Measurements from ENCODE around the gene ZNF835. TPM values are rescaled to one million over a fixed set of nuclear protein-coding genes. Genes with fewer than 3 reads are reported as not detected.
A peak's percentile ranks its signal among the peaks of the same experiment; 100 is the strongest.

ZNF835 gene
- polyA plus RNA-seq, 12 donors = 1.7 to 5.7 (median 2.4) TPM; not detected in 2

DNA sequence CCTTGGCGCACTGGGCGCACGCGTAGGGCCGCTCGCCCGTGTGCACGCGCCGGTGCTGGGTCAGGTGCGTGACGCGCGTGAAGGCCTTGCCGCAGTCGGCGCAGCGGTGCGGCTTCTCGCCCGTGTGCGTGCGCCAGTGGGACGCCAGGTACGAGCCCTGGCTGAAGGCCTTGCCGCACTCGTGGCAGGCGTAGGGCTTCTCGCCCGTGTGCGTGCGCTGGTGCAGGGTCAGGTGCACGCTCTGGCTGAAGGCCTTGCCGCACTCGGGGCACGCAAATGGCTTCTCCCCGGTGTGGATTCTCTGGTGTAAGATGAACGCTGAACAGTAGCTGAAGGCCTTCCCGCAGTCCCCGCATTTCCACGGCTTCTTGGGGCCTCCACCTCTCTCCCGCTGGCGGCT is 7.0 kb downstream of the ZNF835 start:
- DNase-seq = no peak

DNA sequence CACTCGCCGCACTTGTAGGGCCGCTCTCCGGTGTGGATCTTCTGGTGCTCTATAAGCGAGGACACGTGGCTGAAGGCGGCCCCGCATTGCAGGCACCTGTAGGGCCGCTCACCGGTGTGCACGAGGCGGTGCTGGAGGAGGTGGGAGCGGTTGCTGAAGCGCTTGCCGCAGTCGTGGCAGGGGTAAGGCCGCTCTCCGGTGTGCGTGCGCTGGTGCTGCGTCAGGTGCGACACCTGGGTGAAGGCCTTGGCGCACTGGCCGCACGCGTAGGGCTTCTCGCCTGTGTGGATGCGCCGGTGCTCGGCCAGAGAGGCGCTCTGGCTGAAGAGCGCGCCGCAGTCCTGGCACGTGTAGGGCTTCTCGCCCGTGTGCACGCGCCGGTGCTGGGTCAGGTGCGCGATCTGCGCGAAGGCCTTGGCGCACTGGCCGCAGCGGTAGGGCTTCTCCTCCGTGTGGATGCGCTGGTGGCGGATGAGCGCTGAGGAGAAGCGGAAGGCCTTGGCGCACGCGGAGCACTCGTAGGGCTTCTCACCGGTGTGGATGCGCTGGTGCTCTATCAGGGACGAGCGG is 7.5 kb downstream of the ZNF835 start:
- DNase-seq = no peak

DNA sequence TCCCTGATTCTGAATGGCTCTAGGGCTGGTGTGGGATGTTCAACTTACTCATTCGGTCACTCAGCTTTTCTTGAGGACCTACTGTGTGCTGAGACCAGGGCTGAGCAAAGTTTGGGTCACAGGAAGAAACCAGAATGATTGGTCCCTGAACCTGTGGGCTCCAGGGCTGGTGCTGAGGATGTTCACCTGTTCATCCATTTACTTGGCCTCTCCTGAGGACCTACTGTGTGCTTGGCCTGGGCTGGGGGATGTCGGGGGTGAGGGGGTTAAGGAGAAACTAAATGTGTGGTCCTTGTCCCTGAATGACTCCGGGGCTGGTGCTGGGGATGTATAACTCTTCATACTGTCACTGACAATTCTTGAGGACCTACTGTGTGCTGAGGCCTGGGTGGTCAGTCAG is 10.3 kb downstream of the ZNF835 start:
- no peak for DNase-seq

DNA sequence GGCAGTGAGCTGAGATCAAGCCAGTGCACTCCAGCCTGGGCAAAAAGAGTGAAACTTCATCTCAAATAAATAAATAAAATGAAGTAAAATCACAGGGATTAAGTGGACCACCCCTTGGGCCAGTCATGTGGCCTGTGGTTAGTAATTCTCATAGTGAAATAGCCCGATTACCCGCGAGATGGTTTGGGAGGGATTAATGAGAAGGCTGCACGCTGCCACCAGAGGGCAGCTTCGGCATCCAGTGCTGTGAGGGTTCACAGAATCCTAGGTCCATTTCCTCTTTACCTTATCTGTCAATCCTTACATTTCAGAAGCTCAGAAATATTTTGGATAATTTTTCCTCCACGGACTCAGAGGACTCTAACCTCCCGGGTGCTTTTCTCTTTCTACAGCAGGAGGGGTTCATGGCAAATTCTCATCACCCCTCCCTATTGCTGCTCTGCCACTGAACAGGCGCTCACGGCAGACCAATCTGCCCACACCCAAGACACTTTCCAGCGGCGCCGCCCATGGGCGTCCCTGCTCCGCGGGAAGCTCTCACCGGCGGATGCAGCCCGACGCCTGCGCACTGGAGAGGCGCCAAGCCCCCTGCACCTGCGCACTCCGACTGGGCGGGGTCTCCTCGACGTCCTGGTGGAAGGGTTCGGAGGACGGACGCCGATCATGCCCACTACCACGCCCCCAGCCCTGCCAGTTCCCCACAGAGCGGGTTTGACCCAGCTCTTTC is 11.0 kb downstream of the ZNF835 start:
- DNase-seq = no peak

DNA sequence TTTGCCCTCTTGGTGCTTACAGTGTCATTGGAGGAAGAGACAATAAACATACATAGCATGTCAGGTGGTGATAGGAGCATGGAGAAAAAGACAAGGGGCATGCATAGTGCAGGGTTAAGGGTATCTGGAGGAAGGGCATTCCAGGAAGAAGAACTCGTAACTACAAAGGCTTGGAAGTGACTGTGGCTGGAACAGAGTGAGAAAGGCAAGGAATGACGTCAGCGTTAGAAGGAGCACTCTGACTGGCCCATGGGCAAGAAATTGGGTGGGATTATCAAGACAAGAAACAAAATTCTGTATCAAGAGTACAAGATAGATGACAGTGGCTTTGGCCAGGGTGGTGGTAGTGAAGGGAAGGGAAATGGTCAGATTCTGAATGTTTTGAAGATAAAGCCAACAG is 17.4 kb downstream of the ZNF835 start:
- DNase-seq = no peak

DNA sequence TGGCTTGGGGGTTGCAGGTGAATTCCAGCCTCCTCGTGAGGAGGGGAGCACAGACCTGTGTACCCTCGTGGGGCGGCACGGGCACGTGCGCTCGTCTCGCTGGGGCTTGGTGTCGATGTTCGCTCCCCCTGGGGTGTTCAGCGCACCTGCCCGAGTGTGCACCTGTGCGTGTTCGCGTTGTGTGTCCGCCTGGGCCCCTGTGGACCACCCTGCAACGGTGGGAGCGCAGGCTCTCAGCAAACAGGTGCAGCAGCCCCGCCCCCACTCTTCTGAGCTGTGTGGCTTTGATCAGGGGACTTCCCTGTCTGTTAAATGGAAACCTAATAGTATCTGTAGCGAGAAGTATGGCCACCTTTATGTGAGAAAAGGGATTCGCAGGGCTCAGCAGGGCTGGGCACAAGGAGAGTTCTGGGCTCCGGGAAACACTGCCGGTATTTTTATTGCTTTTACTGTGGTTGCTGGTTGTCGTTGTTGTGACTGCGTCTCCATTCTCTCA is 28.0 kb downstream of the ZNF835 start:
- DNase-seq = no peak

DNA sequence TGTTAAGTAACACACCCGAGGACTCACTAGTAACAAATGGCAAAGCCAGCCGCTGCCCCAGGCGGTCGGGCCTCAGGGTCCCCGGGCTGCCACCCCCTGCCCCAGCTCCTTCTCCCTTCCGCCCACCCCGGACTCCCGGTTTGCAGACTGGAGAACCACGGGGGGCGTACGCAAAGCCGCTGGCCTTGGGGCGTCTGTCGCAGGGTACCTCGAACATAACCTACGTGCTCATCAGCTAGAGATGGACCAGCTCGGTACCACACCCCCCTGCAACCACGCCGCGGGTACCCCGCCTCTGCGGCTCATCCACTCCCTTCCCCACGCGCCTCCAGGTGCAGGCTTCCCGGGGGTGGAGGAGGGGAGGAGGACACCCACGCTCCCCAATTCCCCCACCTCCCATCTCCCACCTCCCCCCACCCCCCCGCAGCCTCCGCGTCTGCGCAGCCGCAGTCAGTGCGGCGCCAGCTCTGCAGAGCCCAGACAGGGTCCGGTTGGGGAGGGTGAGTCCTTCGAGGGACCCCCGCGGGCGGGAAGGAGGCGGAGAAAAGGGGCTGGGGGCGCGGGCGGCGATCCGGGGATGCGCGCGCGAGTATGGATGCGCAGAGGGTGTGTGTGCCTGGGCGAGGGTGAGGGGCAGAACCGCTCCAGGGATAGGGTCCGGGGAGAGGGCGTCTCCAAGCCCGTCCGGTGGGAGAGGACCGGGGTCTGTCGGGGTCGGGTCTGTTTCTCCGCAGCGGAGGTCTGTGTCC is 28.7 kb downstream of the ZNF835 start, which contains the start of gene SMIM17:
TSS of gene SMIM17 (plus strand) at position 449 of the 749 bp plus-strand sequence. CDS start 2,509 bp downstream, outside the sequence.
- DNase-seq = no peak

DNA sequence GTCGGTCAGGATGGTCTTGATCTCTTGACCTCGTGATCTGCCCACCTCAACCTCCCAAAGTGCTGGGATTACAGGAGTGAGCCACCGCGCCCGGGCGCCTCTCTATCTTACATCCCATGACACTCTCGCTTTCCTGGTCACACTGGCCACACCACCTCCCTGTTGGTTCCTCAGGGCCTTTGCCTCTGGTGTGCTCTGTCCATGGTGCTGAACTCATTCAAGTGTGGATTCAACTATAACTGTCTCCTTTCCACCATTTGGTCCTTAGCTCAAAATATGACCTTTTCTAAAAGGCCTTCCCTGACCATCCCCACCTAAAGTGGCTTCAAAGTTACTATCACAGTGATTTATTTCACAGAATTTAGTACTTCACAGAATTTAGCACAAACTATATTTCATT is 32.3 kb downstream of the ZNF835 start:
- DNase-seq = peak; percentile 9

DNA sequence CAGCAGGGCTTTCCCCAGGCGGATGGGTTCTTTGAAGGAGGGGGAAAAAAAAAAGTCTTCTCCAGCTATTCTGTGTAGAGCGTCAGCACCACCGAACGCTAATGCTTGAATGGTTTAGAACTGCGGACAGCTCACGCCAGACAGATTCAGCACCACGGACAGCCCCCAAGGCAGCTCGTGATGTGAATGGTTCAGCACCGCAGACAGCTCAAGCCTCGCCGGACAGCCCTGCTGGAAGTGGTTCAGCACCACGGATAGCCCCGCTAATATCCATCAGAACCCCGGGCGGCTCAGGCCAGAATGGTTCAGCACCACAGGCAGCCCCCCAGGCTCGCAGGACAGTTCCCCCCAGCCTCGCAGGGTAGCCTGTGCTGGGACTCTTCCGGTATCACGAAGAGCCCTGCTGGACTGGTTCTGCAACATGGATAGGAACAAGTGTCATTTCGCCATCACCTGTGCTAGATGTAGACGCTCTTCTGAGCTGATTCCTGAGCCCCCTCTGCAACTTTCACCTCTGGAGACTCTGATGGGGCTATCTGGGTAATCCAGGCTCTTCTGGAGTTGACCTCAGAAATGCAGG is 33.5 kb downstream of the ZNF835 start:
- peak; percentile 84 for DNase-seq

DNA sequence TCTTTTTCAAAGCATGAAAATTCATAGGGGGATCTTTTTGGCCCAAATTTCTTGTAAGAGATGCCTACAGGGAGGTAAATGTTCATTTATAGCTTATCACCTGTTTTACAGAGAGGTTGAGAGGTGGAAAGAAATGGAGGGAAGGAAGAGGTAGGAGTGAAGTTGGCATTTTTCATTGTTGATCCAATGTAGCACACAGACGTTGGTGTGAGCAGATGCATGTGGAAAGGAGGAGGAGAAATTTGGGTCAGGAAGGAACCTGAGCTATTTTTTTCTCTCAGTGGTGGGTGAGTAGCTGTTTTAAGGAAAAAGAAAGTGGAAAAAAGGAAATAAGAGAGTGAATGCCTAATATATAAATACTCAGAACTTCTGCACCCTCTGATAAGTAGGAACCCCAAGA is 38.5 kb downstream of the ZNF835 start:
- no peak for DNase-seq

DNA sequence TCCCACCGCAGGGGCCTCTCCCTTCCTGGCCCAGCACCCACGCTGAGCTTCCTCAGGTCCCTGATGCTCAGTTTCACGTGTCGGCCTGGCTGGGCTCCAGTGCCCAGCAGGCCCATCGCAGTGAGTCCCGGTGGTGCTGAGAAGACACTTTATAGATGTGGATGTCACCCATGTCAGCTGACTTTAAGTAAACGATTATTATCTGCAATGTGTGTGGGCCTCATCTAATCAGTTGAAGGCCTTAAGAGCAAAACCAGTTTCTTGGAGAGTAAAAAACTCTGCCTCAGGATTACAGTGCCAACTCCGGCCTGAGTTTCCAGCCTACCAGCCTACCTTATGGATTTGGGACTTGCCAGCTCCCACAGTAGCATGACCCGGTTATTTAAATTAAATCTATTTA is 45.8 kb downstream of the ZNF835 start:
- no peak for DNase-seq

DNA sequence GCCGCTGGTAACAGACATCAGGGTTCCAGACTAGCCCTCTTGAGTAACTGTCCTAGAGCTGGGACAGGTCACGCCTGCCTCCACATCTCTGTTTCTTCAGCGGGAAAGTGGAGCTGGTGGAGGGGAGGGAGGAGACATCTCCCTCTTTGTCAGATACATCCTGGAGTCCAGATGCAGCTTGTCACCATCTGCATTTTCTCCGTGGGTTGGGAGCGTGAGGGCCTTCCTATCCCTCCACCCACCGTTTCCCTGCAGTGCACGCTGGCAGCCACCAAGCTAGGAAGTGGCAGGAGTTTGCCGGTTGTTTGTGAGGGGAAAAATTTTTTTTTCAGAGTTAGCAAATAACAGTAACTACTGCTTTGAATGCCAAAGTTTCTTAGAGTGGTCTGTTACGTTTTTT is 48.6 kb downstream of the ZNF835 start:
- no peak for DNase-seq

DNA sequence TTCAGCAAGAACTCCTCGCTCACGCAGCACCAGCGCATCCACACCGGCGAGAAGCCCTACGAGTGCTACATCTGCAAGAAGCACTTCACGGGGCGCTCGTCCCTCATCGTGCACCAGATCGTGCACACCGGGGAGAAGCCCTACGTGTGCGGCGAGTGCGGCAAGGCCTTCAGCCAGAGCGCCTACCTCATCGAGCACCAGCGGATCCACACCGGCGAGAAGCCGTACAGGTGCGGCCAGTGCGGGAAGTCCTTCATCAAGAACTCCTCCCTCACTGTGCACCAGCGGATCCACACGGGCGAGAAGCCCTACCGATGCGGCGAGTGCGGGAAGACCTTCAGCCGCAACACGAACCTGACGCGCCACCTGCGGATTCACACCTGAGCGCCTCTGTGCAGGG is 49.2 kb downstream of the ZNF835 start:
- no peak for DNase-seq

DNA sequence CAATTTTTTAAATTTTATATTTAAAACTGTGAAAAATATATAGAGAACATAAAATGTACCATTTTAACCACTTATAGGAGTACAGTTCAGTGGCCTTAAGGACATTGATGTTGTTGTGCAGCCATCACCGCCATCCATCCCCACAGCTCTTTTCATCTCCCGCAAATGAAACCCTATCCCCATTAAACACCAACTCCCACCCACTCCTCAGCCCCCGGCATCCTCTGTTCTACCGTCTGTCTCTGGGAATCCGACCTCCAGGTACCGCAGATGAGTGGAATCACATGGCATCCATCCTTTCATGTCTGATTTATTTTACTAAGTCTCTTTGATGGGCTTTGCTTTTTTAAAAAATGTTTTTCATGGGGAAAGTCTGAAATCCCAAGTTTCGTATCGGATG is 52.4 kb downstream of the ZNF835 start:
- DNase-seq = no peak

DNA sequence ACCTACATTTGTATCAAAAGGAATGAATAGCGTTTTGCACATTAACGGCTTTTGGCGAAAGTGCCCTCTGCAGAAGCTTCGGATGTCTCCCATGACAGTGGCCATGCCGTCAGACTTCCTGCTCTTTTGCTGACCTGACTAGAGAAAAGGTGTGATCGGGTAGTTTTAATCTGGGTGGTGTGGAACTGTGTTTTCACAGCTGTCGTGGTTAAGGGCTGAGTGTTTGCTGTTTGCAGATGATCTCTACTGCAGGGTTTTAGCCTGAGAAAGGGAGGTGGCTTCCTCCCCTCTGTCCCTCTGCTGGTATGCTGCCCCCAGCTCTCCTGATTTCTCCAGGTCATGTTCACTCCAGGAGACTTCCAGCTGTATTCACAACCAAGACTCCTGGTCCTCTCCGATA is 54.0 kb downstream of the ZNF835 start:
- no peak for DNase-seq

DNA sequence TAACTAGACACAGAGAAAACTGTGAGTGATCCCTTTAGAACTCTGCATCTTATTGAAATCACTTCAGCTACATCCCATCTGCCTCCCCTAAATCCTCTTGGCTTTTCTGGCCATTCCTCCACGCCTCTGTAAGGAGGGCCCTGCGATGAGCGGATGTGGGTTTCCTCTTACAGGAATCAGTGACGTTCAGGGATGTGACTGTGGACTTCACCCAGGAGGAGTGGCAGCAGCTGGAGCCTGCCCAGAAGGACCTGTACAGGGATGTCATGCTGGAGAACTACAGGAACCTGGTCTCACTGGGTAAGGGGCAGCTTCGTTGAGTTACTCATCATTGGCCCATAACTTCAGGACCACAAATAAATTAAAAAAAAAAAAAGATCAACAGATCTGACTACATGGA is 57.9 kb downstream of the ZNF835 start:
- no peak for DNase-seq

DNA sequence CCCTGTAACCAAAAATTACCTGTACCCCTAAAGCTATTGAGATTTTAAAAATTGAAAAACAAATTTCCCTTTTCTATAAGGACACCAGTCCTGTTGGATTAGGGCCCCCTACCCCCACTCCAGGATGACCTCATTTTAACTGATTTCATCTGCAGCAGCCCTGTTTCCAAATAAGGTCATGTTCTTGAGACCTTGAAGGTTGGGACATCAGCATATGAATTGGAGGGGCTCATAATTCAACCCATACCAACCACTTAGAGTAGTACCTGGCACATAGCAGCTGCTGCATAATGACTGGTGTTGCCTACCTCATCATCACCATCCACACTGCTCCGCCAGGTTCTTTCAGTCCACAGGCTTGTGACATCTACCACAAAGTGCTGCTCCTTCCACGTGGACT is 58.8 kb downstream of the ZNF835 start:
- DNase-seq = no peak

Other genes with a start within 250 kb of the ZNF835 start
- gene ZNF667, start 194.4 kb downstream of the ZNF835 start, polyA plus RNA-seq (ENCODE audit: insufficient read length in 12 of 12) = 10 to 100 TPM in 9 of 12 donors, 1 to 10 TPM in 2, not detected in 1; 8.0 to 19.5 (median 11.5) TPM
- gene ZNF471, start 163.9 kb downstream of the ZNF835 start, polyA plus RNA-seq (ENCODE audit: insufficient read length in 12 of 12) = 10 to 100 TPM in 10 of 12 donors, 1 to 10 TPM in 1, not detected in 1; 9.1 to 27.0 (median 18.6) TPM
- 10 to 100 TPM in 7 of 12 donors, 1 to 10 TPM in 4, not detected in 1; 9.3 to 16.4 (median 11.1) TPM for gene ZFP28, start 132.8 kb downstream of the ZNF835 start, polyA plus RNA-seq (ENCODE audit: insufficient read length in 12 of 12)
- gene ZNF470, start 104.3 kb downstream of the ZNF835 start, polyA plus RNA-seq (ENCODE audit: insufficient read length in 12 of 12) = 1 to 10 TPM in 11 of 12 donors, not detected in 1; 1.5 to 7.1 (median 5.0) TPM
- 1 to 10 TPM in 11 of 12 donors, not detected in 1; 5.8 to 8.8 (median 7.1) TPM for gene ZNF71, start 76.5 kb downstream of the ZNF835 start, polyA plus RNA-seq (ENCODE audit: insufficient read length in 12 of 12)
- 1 to 10 TPM in 10 of 12 donors, not detected in 2; 1.2 to 2.6 (median 1.7) TPM for gene SMIM17, start 28.6 kb downstream of the ZNF835 start, polyA plus RNA-seq (ENCODE audit: insufficient read length in 12 of 12)
- gene PEG3, start 169.0 kb upstream of the ZNF835 start, polyA plus RNA-seq (ENCODE audit: insufficient read length in 12 of 12) = 100 to 1,000 TPM in 11 of 12 donors, 10 to 100 TPM in 1; 85.2 to 285 (median 235) TPM
- 1 to 10 TPM in 9 of 12 donors, under 1 TPM in 1, not detected in 2; 0.79 to 4.8 (median 2.8) TPM for gene ZIM2, start 169.0 kb upstream of the ZNF835 start, polyA plus RNA-seq (ENCODE audit: insufficient read length in 12 of 12)

All from muscle of arm (tissue), 12 donors.